SK-N-SH treated with all-trans-retinoic acid at 6 μM for 48 hours (cell line): ENCODE results near the gene EXOSC5.

Experiments
- ATAC-seq: fragments of 200-7000 bp; cut with Tn5 transposase; 3 replicates; pipeline ENCODE4 v1.9.1; 2020; ENCODE audit warnings: mild to moderate bottlenecking, moderate library complexity
- ARNTL ChIP-seq: fragments of 450-650 bp; formaldehyde crosslinking; IDR thresholded peaks from 2 replicates; pipeline ENCODE4 v1.5.0; 2020; ENCODE audit warnings: low read depth, mild to moderate bottlenecking, moderate library complexity, borderline replicate concordance
- CREB5 ChIP-seq: fragments of 250-450 bp; sonication (Bioruptor Pico); IDR thresholded peaks from 2 replicates; pipeline ENCODE4 v1.5.1; 2020; ENCODE audit warnings: low read depth, mild to moderate bottlenecking, moderate library complexity
- CSDC2 ChIP-seq: fragments of 250-450 bp; sonication (Bioruptor Pico); IDR thresholded peaks from 2 replicates; pipeline ENCODE4 v1.5.0; 2020; ENCODE audit warnings: mild to moderate bottlenecking, moderate library complexity
- CSRNP3 ChIP-seq: fragments of 250-450 bp; sonication (Bioruptor Pico); IDR thresholded peaks from 2 replicates; pipeline ENCODE4 v1.5.1; 2021; ENCODE audit warnings: mild to moderate bottlenecking, moderate library complexity
- ESRRG ChIP-seq: fragments of 250-450 bp; sonication (Bioruptor Pico); IDR thresholded peaks from 2 replicates; pipeline ENCODE4 v1.6.1; 2021; ENCODE audit warnings: mild to moderate bottlenecking
- GLIS3 ChIP-seq: fragments of 250-450 bp; sonication (Bioruptor Pico); IDR thresholded peaks from 2 replicates; pipeline ENCODE4 v1.5.0; 2020; ENCODE audit warnings: mild to moderate bottlenecking, moderate library complexity
- ISL1 ChIP-seq: fragments of 250-450 bp; sonication (Bioruptor Pico); IDR thresholded peaks from 2 replicates; pipeline ENCODE4 v2.1.2; 2022; ENCODE audit warnings: mild to moderate bottlenecking, moderate library complexity
- OSR1 ChIP-seq: fragments of 250-450 bp; sonication (Bioruptor Pico); IDR thresholded peaks from 2 replicates; pipeline ENCODE4 v1.8.0; 2022; ENCODE audit warnings: moderate library complexity, mild to moderate bottlenecking, inconsistent platforms
- POU6F1 ChIP-seq: fragments of 250-450 bp; sonication (Bioruptor Pico); IDR thresholded peaks from 2 replicates; pipeline ENCODE4 v1.8.0; 2021; ENCODE audit warnings: low read depth, mild to moderate bottlenecking, moderate library complexity, borderline replicate concordance
- PPARA ChIP-seq: fragments of 250-450 bp; sonication (Bioruptor Pico); IDR thresholded peaks from 2 replicates; pipeline ENCODE4 v1.5.0; 2020; ENCODE audit warnings: mild to moderate bottlenecking, borderline replicate concordance
- RARB ChIP-seq: fragments of 250-450 bp; sonication (Bioruptor Pico); IDR thresholded peaks from 2 replicates; pipeline ENCODE4 v1.8.0; 2021; ENCODE audit warnings: mild to moderate bottlenecking, moderate library complexity
- TSHZ2 ChIP-seq: fragments of 250-450 bp; sonication (Bioruptor Pico); IDR thresholded peaks from 2 replicates; pipeline ENCODE4 v1.5.0; 2020; ENCODE audit warnings: mild to moderate bottlenecking, moderate library complexity
- ZC3H10 ChIP-seq: fragments of 250-450 bp; sonication (Bioruptor Pico); IDR thresholded peaks from 2 replicates; pipeline ENCODE4 v1.5.1; 2021; ENCODE audit warnings: mild to moderate bottlenecking, moderate library complexity
- ZFP30 ChIP-seq: fragments of 450-650 bp; formaldehyde crosslinking; IDR thresholded peaks from 2 replicates; pipeline ENCODE4 v1.5.0; 2022; ENCODE audit warnings: mild to moderate bottlenecking, moderate library complexity
- ZNF565 ChIP-seq: fragments of 450-650 bp; formaldehyde crosslinking; conservative IDR thresholded peaks from 2 replicates; pipeline ENCODE4 v1.5.0; 2020; ENCODE audit warnings: low read depth, mild to moderate bottlenecking, moderate library complexity
- ZNF8 ChIP-seq: fragments of 450-650 bp; formaldehyde crosslinking; IDR thresholded peaks from 2 replicates; pipeline ENCODE4 v1.5.0; 2020; ENCODE audit warnings: mild to moderate bottlenecking, moderate library complexity
- TF ChIP-seq, protein P1 (sequence below): fragments of 250-450 bp; sonication (Bioruptor Pico); IDR thresholded peaks from 2 replicates; pipeline ENCODE4 v1.8.0; 2020; ENCODE audit warnings: mild to moderate bottlenecking, moderate library complexity, borderline replicate concordance

Gene EXOSC5

DNA sequence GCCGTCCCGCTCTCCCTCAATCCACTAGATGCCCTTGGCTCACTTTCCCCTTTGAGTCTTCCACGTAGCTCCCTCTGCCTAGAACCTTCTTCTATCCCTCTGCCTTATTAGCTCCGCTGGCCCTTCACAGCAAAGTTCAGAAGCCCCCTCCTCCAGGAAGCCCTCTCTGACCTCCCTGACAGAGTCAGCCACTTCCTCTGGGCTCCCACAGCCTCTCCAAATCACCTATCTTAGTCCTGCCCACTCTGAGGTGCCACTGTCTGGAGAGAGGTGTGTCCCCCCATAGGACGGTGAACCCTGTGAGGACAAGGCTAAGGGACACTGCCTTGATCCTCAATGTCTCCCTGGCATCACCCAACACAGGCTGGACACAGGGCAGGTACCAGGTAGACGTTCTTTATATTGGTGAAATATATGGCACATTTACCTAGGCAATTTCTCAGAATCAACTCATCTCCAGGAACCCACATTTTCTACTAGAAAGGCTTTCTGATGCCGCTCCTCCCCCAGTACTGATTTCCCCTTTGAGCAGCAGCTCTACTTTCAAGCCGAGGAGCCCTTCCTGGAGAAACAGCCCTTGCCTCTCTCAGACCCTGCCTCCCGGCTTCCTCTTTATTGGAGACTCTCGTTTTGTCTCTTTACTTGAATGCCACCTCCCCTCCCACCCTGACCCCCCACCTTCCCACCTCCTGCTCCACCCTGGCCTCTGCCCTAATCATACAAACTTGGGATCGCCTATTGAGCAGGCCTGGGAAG, 40.0 kb downstream of the EXOSC5 start (continued):
- TF ChIP-seq CREB5 (CRISPR knock-in tag) (no peak), ZFP30 (no peak), POU6F1 (CRISPR knock-in tag) (no peak), ZC3H10 (CRISPR knock-in tag) (no peak), ZNF565 (CRISPR knock-in tag) (no peak), OSR1 (CRISPR knock-in tag) (no peak), CSDC2 (CRISPR knock-in tag) (no peak), PPARA (CRISPR knock-in tag) (no peak), ARNTL (CRISPR knock-in tag) (no peak)
- TF ChIP-seq, all 23 proteins: peak for 0

DNA sequence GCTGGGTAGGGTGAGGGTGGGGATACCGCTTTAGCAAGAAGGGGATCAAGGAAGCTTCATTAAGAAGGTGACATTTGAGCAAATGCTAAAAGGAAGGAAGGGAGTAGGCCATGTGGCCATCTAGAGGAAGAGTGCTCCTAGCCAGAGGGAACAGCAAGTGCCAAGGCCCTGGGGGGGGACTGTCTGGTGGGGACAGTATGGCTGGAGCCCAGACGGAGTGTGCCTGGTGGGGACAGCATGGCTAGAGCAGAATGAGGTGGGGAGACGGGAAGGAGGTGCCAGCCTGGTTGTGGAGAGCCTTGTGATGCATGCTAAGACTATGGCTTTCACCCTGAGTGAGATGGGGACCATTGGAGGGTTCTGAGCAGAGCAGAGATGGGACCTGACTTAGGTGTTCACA, 41.4 kb downstream of the EXOSC5 start:
- no peak for ATAC-seq
- TF ChIP-seq ESRRG (CRISPR knock-in tag) (no peak), TSHZ2 (CRISPR knock-in tag) (no peak), ARNTL (CRISPR knock-in tag) (no peak), ZNF8 (CRISPR knock-in tag) (no peak)
- TF ChIP-seq, all 23 proteins: peak for 0

DNA sequence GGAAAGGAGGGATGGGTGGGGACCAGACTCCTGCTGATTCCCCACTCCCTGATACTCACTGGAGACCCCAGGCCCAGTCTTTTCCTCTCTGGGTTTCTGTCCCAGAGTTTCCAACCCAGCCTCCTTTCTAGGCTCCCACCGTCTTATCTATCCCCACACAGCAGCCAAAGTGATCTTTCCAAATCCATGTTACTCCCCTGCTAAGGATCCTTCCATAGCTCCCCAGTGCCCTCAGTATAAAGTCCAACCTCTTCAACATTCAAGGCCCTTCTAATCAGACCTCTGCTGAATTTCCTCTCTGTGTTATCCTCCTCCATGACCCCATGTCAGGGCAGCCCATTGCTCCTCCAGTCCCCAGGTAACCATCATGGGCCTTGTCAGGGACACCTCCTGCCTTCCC, 42.1 kb downstream of the EXOSC5 start:
- no peak for ATAC-seq
- TF ChIP-seq RARB (no peak), CREB5 (CRISPR knock-in tag) (no peak), PPARA (CRISPR knock-in tag) (no peak), ZNF8 (CRISPR knock-in tag) (no peak), ZNF565 (CRISPR knock-in tag) (no peak), TSHZ2 (CRISPR knock-in tag) (no peak), OSR1 (CRISPR knock-in tag) (no peak), ARNTL (CRISPR knock-in tag) (no peak), GLIS3 (CRISPR knock-in tag) (no peak), ISL1 (CRISPR knock-in tag) (no peak), ZFP30 (no peak), CSRNP3 (CRISPR knock-in tag) (no peak), CSDC2 (CRISPR knock-in tag) (no peak)
- TF ChIP-seq, protein P1, sequence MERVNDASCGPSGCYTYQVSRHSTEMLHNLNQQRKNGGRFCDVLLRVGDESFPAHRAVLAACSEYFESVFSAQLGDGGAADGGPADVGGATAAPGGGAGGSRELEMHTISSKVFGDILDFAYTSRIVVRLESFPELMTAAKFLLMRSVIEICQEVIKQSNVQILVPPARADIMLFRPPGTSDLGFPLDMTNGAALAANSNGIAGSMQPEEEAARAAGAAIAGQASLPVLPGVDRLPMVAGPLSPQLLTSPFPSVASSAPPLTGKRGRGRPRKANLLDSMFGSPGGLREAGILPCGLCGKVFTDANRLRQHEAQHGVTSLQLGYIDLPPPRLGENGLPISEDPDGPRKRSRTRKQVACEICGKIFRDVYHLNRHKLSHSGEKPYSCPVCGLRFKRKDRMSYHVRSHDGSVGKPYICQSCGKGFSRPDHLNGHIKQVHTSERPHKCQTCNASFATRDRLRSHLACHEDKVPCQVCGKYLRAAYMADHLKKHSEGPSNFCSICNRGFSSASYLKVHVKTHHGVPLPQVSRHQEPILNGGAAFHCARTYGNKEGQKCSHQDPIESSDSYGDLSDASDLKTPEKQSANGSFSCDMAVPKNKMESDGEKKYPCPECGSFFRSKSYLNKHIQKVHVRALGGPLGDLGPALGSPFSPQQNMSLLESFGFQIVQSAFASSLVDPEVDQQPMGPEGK (CRISPR knock-in tag), result no peak
- TF ChIP-seq, all 23 proteins: peak for 0
